GM21529 (cell line): ENCODE data around the gene CDH4.
"Not testable (repeated sequence)": the region's sequence is repeated elsewhere in the genome, so short reads cannot be mapped to it uniquely, and the experiment has no call there.

ENCODE experiments used
- ATAC-seq: cut with Tn5 transposase; IDR thresholded peaks from one replicate; pipeline ENCODE4 v1.9.1; 2021; ENCODE audit not compliant: unreplicated experiment

Gene CDH4

GRCh38 chr20:61973515-61974356 lies 721.7 kb downstream of the CDH4 start:
- ATAC-seq = no peak

GRCh38 chr20:61974357-61974665 lies 722.2 kb downstream of the CDH4 start:
- ATAC-seq = no peak

GRCh38 chr20:61975407-61976129 lies 723.5 kb downstream of the CDH4 start:
- ATAC-seq = no peak

GRCh38 chr20:61976263-61976643 lies 724.2 kb downstream of the CDH4 start:
- no peak for ATAC-seq

GRCh38 chr20:61976644-61977418 lies 724.8 kb downstream of the CDH4 start:
- no peak for ATAC-seq

- no peak for ATAC-seq
Observed at GRCh38 chr20:61977419-61977786, 725.3 kb downstream of the CDH4 start.

- no peak for ATAC-seq
Observed at GRCh38 chr20:61978491-61978890, 726.4 kb downstream of the CDH4 start.

GRCh38 chr20:61979090-61979489 lies 727.0 kb downstream of the CDH4 start:
- no peak for ATAC-seq

- no peak for ATAC-seq
Observed at GRCh38 chr20:61979701-61980635, 727.9 kb downstream of the CDH4 start.

GRCh38 chr20:61980647-61981583 lies 728.9 kb downstream of the CDH4 start:
- ATAC-seq = no peak

GRCh38 chr20:61981691-61982090 lies 729.6 kb downstream of the CDH4 start:
- ATAC-seq = not testable (repeated sequence)

- ATAC-seq = no peak
Observed at GRCh38 chr20:61982191-61982950, 730.3 kb downstream of the CDH4 start.

- ATAC-seq = no peak
Observed at GRCh38 chr20:61982951-61983315, 730.9 kb downstream of the CDH4 start.

GRCh38 chr20:61983965-61984364 lies 731.9 kb downstream of the CDH4 start:
- no peak for ATAC-seq

GRCh38 chr20:61984431-61984830 lies 732.4 kb downstream of the CDH4 start:
- ATAC-seq = not testable (repeated sequence)

GRCh38 chr20:61985096-61985495 lies 733.0 kb downstream of the CDH4 start:
- ATAC-seq = no peak

GRCh38 chr20:61986762-61987321 lies 734.8 kb downstream of the CDH4 start:
- no peak for ATAC-seq

GRCh38 chr20:61988665-61989064 lies 736.6 kb downstream of the CDH4 start:
- ATAC-seq = no peak

- ATAC-seq = no peak
Observed at GRCh38 chr20:61989741-61990140, 737.7 kb downstream of the CDH4 start.
